ENCODE results near the gene ZNF408. TPM values are rescaled to one million over a fixed set of nuclear protein-coding genes. Genes with fewer than 3 reads are reported as not detected.

ZNF408 gene
- total RNA-seq, 1 experiment from 2014 or later, result 15.2 TPM

DNA sequence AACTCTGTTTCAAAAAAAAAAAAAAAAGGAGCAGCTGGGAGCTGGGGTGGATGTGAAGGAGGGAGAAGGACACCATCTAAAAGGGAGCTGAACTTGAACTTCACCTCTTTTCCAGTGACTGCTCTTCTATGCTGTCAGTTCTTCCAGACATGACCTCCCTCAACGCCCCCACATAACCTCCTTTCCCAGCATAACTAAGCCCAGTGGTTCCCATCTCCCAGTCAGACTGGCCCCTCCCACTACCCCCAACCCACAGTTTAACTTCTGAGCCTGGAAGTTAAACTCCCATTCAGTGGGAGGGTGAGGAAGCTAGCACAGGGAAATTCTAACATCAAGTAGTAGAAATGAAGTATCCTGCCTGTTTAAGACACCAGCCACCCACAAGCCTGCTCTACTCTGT lies 2.2 kb upstream of the ZNF408 start:
- no peaks in the 10 kb centered on the region for H3K27me3 Mint-ChIP-seq (ENCODE audit: low read depth)
- peaks cover 11% of the 10 kb centered on the region for H3K4me1 Mint-ChIP-seq
- TF ChIP-seq, protein P1, sequence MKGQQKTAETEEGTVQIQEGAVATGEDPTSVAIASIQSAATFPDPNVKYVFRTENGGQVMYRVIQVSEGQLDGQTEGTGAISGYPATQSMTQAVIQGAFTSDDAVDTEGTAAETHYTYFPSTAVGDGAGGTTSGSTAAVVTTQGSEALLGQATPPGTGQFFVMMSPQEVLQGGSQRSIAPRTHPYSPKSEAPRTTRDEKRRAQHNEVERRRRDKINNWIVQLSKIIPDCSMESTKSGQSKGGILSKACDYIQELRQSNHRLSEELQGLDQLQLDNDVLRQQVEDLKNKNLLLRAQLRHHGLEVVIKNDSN (CRISPR knock-in tag; IDR thresholded peaks at IDR 0.05), result no peak
- TF ChIP-seq CBFB (CRISPR knock-in tag; IDR thresholded peaks at IDR 0.05; ENCODE audit: low read depth), result no peak
- TF ChIP-seq NFYB (CRISPR knock-in tag; conservative IDR thresholded peaks at IDR 0.05; ENCODE audit: low read depth), result no peak
- peaks cover 20% of the 10 kb centered on the region for H3K36me3 Mint-ChIP-seq
- ChIA-PET POLR2A (no interaction called here), CTCF (no interaction called here)
- H3K4me3 Mint-ChIP-seq, result no peak overlapping the region
- H3K9me3 Mint-ChIP-seq, result no peaks in the 10 kb centered on the region
- DNase-seq (ENCODE audit: low spot score), result no peak
- ATAC-seq, result no peak
- H3K27ac Mint-ChIP-seq, result peak overlapping the region; percentile 53; the same call in 1 of the 2 replicates

DNA sequence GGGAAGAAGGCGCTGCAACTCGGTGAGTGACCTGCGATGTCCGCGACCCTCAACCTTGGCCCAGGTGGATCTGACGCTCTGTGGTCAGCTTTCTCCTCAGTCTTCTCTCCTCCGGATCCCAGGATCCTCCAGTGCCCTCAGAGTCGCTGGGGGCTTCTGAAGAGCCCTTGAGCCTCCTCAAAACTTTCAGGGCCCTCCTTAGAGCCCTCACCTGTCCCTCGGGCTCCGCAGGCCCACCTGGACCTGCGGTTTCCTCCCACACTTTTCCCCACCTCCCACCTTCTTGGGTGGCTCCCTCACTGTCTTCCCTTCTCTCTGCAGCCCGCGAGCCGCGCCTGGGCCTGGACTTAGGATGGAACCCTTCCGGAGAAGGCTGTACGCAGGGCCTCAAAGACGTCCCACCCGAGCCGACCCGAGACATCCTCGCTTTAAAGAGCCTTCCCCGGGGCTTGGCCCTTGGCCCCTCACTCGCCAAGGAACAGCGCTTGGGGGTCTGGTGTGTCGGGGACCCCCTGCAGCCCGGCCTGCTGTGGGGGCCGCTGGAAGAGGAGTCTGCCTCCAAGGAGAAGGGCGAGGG lies 335 bp downstream of the ZNF408 start:
- peaks cover 11% of the 10 kb centered on the region for H3K4me1 Mint-ChIP-seq
- POLR2A ChIA-PET, result interaction anchor here (0.6 to 1.0 kb wide), 3 partner anchors 18 to 513 kb away, joined by 3 to 4 read pairs (median 3); partner anchors contain the start of genes DDB2 and F2
- TF ChIP-seq KAT7 (CRISPR knock-in tag; IDR thresholded peaks at IDR 0.05; ENCODE audit: borderline replicate concordance), result 0 out of 2 replicates have a peak, but pooled peaks have one; percentile 9
- TF ChIP-seq ZNF121 (CRISPR knock-in tag; IDR thresholded peaks at IDR 0.05), result no peak
- ATAC-seq (no peak), DNase-seq (ENCODE audit: low spot score) (no peak)
- CTCF ChIA-PET, result interaction anchor here (0.8 to 2.4 kb wide), 11 partner anchors 13 to 479 kb away, joined by 3 to 8 read pairs (median 4); no protein-coding TSS in a partner anchor
- peaks cover 31% of the 10 kb centered on the region for H3K36me3 Mint-ChIP-seq
- peak overlapping the region; percentile 98 for H3K4me3 Mint-ChIP-seq
- no peaks in the 10 kb centered on the region for H3K9me3 Mint-ChIP-seq
- H3K27me3 Mint-ChIP-seq (ENCODE audit: low read depth), result no peaks in the 10 kb centered on the region
- peak overlapping the region; percentile 100 for H3K27ac Mint-ChIP-seq

DNA sequence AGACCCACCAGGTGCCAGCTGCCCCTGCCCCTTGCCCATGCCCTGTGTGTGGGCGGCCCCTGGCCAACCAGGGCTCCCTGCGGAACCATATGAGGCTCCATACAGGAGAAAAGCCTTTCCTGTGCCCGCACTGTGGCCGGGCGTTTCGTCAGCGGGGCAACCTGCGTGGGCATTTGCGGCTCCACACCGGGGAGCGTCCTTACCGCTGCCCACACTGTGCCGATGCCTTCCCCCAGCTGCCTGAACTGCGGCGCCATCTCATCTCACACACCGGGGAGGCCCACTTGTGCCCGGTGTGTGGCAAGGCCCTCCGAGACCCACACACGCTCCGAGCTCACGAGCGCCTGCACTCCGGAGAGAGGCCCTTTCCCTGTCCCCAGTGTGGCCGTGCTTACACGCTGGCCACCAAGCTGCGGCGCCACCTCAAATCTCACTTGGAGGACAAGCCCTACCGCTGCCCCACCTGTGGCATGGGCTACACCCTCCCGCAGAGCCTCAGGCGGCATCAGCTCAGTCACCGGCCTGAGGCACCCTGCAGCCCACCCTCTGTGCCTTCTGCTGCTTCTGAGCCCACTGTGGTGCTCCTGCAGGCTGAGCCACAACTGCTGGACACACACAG lies 4.3 kb downstream of the ZNF408 start:
- CTCF ChIA-PET, result no interaction called here
- no peaks in the 10 kb centered on the region for H3K27me3 Mint-ChIP-seq (ENCODE audit: low read depth)
- TF ChIP-seq, protein P2, sequence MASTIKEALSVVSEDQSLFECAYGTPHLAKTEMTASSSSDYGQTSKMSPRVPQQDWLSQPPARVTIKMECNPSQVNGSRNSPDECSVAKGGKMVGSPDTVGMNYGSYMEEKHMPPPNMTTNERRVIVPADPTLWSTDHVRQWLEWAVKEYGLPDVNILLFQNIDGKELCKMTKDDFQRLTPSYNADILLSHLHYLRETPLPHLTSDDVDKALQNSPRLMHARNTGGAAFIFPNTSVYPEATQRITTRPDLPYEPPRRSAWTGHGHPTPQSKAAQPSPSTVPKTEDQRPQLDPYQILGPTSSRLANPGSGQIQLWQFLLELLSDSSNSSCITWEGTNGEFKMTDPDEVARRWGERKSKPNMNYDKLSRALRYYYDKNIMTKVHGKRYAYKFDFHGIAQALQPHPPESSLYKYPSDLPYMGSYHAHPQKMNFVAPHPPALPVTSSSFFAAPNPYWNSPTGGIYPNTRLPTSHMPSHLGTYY (CRISPR knock-in tag; IDR thresholded peaks at IDR 0.05), result no peak
- TF ChIP-seq FOXJ3 (CRISPR knock-in tag; IDR thresholded peaks at IDR 0.05; ENCODE audit: borderline replicate concordance), result no peak
- no peak for TF ChIP-seq CBFB (CRISPR knock-in tag; IDR thresholded peaks at IDR 0.05; ENCODE audit: low read depth)
- TF ChIP-seq, protein P3, sequence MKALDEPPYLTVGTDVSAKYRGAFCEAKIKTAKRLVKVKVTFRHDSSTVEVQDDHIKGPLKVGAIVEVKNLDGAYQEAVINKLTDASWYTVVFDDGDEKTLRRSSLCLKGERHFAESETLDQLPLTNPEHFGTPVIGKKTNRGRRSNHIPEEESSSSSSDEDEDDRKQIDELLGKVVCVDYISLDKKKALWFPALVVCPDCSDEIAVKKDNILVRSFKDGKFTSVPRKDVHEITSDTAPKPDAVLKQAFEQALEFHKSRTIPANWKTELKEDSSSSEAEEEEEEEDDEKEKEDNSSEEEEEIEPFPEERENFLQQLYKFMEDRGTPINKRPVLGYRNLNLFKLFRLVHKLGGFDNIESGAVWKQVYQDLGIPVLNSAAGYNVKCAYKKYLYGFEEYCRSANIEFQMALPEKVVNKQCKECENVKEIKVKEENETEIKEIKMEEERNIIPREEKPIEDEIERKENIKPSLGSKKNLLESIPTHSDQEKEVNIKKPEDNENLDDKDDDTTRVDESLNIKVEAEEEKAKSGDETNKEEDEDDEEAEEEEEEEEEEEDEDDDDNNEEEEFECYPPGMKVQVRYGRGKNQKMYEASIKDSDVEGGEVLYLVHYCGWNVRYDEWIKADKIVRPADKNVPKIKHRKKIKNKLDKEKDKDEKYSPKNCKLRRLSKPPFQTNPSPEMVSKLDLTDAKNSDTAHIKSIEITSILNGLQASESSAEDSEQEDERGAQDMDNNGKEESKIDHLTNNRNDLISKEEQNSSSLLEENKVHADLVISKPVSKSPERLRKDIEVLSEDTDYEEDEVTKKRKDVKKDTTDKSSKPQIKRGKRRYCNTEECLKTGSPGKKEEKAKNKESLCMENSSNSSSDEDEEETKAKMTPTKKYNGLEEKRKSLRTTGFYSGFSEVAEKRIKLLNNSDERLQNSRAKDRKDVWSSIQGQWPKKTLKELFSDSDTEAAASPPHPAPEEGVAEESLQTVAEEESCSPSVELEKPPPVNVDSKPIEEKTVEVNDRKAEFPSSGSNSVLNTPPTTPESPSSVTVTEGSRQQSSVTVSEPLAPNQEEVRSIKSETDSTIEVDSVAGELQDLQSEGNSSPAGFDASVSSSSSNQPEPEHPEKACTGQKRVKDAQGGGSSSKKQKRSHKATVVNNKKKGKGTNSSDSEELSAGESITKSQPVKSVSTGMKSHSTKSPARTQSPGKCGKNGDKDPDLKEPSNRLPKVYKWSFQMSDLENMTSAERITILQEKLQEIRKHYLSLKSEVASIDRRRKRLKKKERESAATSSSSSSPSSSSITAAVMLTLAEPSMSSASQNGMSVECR (CRISPR knock-in tag; IDR thresholded peaks at IDR 0.05; ENCODE audit: borderline replicate concordance), result no peak
- TF ChIP-seq JAZF1 (CRISPR knock-in tag; IDR thresholded peaks at IDR 0.05), result no peak
- TF ChIP-seq, protein P4, sequence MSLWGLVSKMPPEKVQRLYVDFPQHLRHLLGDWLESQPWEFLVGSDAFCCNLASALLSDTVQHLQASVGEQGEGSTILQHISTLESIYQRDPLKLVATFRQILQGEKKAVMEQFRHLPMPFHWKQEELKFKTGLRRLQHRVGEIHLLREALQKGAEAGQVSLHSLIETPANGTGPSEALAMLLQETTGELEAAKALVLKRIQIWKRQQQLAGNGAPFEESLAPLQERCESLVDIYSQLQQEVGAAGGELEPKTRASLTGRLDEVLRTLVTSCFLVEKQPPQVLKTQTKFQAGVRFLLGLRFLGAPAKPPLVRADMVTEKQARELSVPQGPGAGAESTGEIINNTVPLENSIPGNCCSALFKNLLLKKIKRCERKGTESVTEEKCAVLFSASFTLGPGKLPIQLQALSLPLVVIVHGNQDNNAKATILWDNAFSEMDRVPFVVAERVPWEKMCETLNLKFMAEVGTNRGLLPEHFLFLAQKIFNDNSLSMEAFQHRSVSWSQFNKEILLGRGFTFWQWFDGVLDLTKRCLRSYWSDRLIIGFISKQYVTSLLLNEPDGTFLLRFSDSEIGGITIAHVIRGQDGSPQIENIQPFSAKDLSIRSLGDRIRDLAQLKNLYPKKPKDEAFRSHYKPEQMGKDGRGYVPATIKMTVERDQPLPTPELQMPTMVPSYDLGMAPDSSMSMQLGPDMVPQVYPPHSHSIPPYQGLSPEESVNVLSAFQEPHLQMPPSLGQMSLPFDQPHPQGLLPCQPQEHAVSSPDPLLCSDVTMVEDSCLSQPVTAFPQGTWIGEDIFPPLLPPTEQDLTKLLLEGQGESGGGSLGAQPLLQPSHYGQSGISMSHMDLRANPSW (CRISPR knock-in tag; conservative IDR thresholded peaks at IDR 0.05; ENCODE audit: low read depth), result no peak
- TF ChIP-seq ZNF232 (CRISPR knock-in tag; IDR thresholded peaks at IDR 0.05), result no peak
- TF ChIP-seq TP53 (CRISPR knock-in tag; IDR thresholded peaks at IDR 0.05), result no peak
- TF ChIP-seq ZNF416 (CRISPR knock-in tag; IDR thresholded peaks at IDR 0.05), result no peak
- TF ChIP-seq MXD4 (CRISPR knock-in tag; IDR thresholded peaks at IDR 0.05; ENCODE audit: borderline replicate concordance), result no peak
- TF ChIP-seq, protein P5, sequence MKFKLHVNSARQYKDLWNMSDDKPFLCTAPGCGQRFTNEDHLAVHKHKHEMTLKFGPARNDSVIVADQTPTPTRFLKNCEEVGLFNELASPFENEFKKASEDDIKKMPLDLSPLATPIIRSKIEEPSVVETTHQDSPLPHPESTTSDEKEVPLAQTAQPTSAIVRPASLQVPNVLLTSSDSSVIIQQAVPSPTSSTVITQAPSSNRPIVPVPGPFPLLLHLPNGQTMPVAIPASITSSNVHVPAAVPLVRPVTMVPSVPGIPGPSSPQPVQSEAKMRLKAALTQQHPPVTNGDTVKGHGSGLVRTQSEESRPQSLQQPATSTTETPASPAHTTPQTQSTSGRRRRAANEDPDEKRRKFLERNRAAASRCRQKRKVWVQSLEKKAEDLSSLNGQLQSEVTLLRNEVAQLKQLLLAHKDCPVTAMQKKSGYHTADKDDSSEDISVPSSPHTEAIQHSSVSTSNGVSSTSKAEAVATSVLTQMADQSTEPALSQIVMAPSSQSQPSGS (CRISPR knock-in tag; IDR thresholded peaks at IDR 0.05; ENCODE audit: borderline replicate concordance, low read depth), result no peak
- TF ChIP-seq MYBL2 (CRISPR knock-in tag; IDR thresholded peaks at IDR 0.05), result no peak
- no peak for TF ChIP-seq HMGA2 (CRISPR knock-in tag; IDR thresholded peaks at IDR 0.05)
- POLR2A ChIA-PET, result no interaction called here
- H3K27ac Mint-ChIP-seq, result no peak overlapping the region
- no peak overlapping the region for H3K4me3 Mint-ChIP-seq
- DNase-seq (ENCODE audit: low spot score) (no peak), ATAC-seq (no peak)
- peaks cover 5% of the 10 kb centered on the region for H3K4me1 Mint-ChIP-seq
- H3K9me3 Mint-ChIP-seq, result no peaks in the 10 kb centered on the region
- peaks cover 33% of the 10 kb centered on the region for H3K36me3 Mint-ChIP-seq
